SU-DHL-6 (cell line): ENCODE measurements around the gene UROC1.

ENCODE experiments used
- H2AFZ ChIP-seq: fragments of 200-600 bp; sonication (generic); 2 replicates; pipeline ENCODE4 v1.6.1; 2014; ENCODE audit warnings: low read depth, mild to moderate bottlenecking, moderate library complexity, mixed read lengths, antibody characterized with exemption, low read length; ENCODE audit not compliant: severe bottlenecking
- H3F3A ChIP-seq: fragments of 200-600 bp; shearing (Covaris generic); 2 replicates; pipeline ENCODE4 v1.6.0; 2016; ENCODE audit warnings: antibody characterized with exemption, mild to moderate bottlenecking; ENCODE audit not compliant: insufficient read depth
- H3K27ac ChIP-seq: fragments of 200-600 bp; sonication (generic); 2 replicates; pipeline ENCODE4 v1.5.1; 2016; ENCODE audit warnings: low read depth, mild to moderate bottlenecking, low read length, moderate library complexity, mixed read lengths
- H3K27me3 ChIP-seq: fragments of 200-600 bp; sonication (generic), shearing (Covaris generic); 2 replicates; pipeline ENCODE4 v1.6.0; 2014; ENCODE audit warnings: mild to moderate bottlenecking, low read length
- H3K36me3 ChIP-seq: fragments of 200-600 bp; sonication (generic); 2 replicates; pipeline ENCODE4 v1.6.1; 2014; ENCODE audit warnings: mild to moderate bottlenecking, low read length, mixed read lengths
- H3K4me2 ChIP-seq: fragments of 300-600, 200-600 bp; shearing (Covaris generic), sonication (generic); 2 replicates; pipeline ENCODE4 v1.6.0; 2014; ENCODE audit warnings: low read length, low read depth, mild to moderate bottlenecking; ENCODE audit not compliant: poor library complexity, severe bottlenecking
- H3K4me3 ChIP-seq: fragments of 200-600 bp; sonication (generic); 2 replicates; pipeline ENCODE4 v1.5.1; 2014; ENCODE audit warnings: antibody characterized with exemption, low read length, mild to moderate bottlenecking, mixed read lengths; ENCODE audit not compliant: insufficient read depth, poor library complexity, severe bottlenecking
- H3K79me2 ChIP-seq: fragments of 200-600 bp; sonication (generic); 2 replicates; pipeline ENCODE4 v1.6.1; 2014; ENCODE audit warnings: mild to moderate bottlenecking, low read length, moderate library complexity; ENCODE audit not compliant: insufficient read depth
- H3K9ac ChIP-seq: fragments of 200-600 bp; sonication (generic); 2 replicates; pipeline ENCODE4 v1.7.0; 2014; ENCODE audit warnings: mild to moderate bottlenecking, low read length
- H3K9me2 ChIP-seq: fragments of 200-600 bp; sonication (generic); replicated peaks from 2 replicates; pipeline ENCODE4 v1.6.1; 2014; ENCODE audit warnings: low read length; ENCODE audit not compliant: insufficient read depth
- H3K9me3 ChIP-seq: fragments of 200-600 bp; sonication (generic); 2 replicates; pipeline ENCODE4 v1.6.1; 2014; ENCODE audit warnings: low read length, mixed read lengths; ENCODE audit not compliant: insufficient read depth
- H4K20me1 ChIP-seq: fragments of 200-600 bp; sonication (generic); 2 replicates; pipeline ENCODE4 v1.6.1; 2014; ENCODE audit warnings: low read depth, mild to moderate bottlenecking, antibody characterized with exemption, low read length, moderate library complexity, mixed read lengths
- EZH2phosphoT487 ChIP-seq: fragments of 200-600 bp; sonication (generic), shearing (Covaris generic); conservative IDR thresholded peaks from 2 replicates; pipeline ENCODE4 v1.6.1; 2018; ENCODE audit warnings: mild to moderate bottlenecking, antibody characterized with exemption, low read length, moderate library complexity, mixed read lengths
- TF ChIP-seq, protein P1 (sequence below): fragments of 200-600 bp; sonication (generic); IDR thresholded peaks from one replicate; pipeline ENCODE4 v1.5.1; 2017; ENCODE audit warnings: antibody characterized with exemption, mild to moderate bottlenecking, low read length, moderate library complexity; ENCODE audit not compliant: insufficient read depth, poor library complexity, severe bottlenecking

The UROC1 gene

DNA sequence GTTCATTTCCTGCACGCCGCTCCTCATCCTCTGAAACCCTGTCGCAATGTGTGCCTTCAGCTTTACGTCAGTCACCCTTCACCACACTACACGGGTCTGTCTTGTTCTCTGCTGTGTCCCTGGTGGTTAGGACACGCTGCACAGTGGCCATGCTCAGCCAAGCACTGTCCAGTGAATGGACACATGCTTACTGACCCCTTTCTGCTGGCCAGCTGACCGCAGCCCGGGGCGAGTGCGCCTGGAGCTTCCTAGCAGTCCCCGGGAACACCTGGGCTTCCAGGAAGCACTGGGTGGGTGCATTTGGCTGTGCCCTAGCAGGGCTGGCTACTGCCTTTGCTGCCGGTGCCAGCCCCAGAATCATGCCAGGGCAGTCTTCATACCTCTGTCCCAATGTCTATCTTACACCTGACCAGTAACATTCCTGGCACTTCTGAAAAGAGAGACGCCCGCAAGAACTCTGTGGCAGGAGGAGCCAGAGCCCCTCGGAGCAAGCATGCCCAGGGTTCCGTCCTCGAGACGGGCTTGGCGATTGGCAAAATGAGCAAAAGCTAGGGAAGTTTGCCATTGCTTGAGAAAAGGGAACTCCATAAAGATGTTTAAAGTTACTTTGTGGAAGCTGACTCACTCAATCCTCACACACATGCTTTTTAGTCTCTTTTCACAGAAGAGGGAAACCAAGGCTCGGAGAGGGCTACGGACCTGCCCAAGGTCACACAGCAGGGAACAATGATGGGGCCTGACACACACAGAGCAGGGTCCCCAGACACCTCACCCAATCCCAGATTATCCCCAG is 26.2 kb downstream of the UROC1 start:
- Histone ChIP-seq H3K27me3 (no peaks in the 10 kb centered on the region), H2AFZ (no peak overlapping the region), H3K79me2 (no peaks in the 10 kb centered on the region), H3F3A (no peaks in the 10 kb centered on the region), H3K27ac (no peak overlapping the region), H3K9me3 (no peaks in the 10 kb centered on the region), H3K9ac (no peak overlapping the region), H4K20me1 (no peaks in the 10 kb centered on the region), H3K9me2 (no peaks in the 10 kb centered on the region), H3K4me2 (no peak overlapping the region), H3K4me3 (no peak overlapping the region), H3K36me3 (no peaks in the 10 kb centered on the region)
- TF ChIP-seq EZH2phosphoT487 = no peak
- TF ChIP-seq, protein P1, sequence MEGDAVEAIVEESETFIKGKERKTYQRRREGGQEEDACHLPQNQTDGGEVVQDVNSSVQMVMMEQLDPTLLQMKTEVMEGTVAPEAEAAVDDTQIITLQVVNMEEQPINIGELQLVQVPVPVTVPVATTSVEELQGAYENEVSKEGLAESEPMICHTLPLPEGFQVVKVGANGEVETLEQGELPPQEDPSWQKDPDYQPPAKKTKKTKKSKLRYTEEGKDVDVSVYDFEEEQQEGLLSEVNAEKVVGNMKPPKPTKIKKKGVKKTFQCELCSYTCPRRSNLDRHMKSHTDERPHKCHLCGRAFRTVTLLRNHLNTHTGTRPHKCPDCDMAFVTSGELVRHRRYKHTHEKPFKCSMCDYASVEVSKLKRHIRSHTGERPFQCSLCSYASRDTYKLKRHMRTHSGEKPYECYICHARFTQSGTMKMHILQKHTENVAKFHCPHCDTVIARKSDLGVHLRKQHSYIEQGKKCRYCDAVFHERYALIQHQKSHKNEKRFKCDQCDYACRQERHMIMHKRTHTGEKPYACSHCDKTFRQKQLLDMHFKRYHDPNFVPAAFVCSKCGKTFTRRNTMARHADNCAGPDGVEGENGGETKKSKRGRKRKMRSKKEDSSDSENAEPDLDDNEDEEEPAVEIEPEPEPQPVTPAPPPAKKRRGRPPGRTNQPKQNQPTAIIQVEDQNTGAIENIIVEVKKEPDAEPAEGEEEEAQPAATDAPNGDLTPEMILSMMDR = no peak

DNA sequence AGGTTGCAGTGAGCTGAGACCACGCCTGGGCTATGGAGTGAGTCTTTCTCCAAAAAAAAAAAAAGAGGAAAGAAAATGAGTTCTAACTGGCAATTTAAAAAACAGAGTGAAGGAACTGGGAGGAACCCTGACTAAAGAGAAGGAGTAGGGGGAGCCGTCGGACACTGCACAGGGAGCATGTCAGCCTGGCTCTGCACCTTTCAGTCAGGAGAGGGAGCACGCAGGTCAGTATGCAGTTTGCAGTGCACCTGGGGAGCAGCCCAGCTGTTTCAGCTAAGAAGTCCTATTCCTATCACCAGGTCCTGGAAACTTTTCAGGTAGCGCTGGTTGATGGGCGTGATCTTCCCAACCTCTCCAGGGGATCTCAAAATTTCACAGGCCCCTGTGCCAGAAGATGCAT is 27.0 kb downstream of the UROC1 start:
- Histone ChIP-seq H3K4me3 (no peak overlapping the region), H3F3A (no peaks in the 10 kb centered on the region), H3K9me3 (no peaks in the 10 kb centered on the region), H3K4me2 (no peak overlapping the region), H3K9me2 (no peaks in the 10 kb centered on the region), H4K20me1 (no peaks in the 10 kb centered on the region), H3K36me3 (no peaks in the 10 kb centered on the region), H3K79me2 (no peaks in the 10 kb centered on the region), H3K27ac (no peak overlapping the region), H2AFZ (no peak overlapping the region), H3K27me3 (no peaks in the 10 kb centered on the region), H3K9ac (no peak overlapping the region)
- TF ChIP-seq, protein P1 = no peak
- TF ChIP-seq EZH2phosphoT487 = no peak

DNA sequence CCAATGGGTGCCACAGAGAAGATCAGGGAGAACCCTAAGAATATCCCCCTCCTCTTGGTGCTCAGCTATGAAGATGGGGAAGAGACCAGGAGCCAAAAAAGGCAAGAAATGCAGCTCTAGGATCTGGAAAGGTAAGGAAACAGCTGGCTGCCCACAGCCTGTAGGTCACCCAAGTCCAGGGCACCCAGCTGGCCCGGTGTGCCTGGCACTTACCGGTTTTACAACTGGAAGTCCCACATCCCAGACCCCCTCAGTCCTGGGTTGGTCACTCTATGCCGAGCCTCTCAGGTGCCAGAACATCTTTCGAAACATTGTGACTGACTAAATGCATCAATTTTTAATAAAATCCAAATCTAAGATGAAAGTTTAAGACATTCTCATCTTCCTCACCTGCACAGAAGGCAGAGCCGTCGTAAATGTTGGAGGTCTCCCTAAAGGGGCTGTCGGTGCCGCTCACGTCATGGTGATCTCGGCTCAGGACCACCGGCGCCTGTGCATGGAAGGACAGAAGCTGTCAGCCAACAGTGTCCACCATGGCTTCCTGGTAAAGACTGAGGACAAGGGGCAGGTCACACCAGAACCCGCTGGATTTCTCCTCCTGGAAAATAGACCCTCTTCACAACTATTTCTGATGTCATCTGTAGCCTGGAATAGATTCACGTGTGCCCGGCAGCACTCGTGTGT is 28.5 kb downstream of the UROC1 start:
- no peak overlapping the region for H3K4me3 ChIP-seq
- H3K79me2 ChIP-seq = no peaks in the 10 kb centered on the region
- no peak overlapping the region for H3K27ac ChIP-seq
- no peak overlapping the region for H3K4me2 ChIP-seq
- H2AFZ ChIP-seq = no peak overlapping the region
- H3K9me3 ChIP-seq = no peaks in the 10 kb centered on the region
- H3K9me2 ChIP-seq = no peaks in the 10 kb centered on the region
- no peaks in the 10 kb centered on the region for H3K27me3 ChIP-seq
- H3F3A ChIP-seq = no peaks in the 10 kb centered on the region
- H3K9ac ChIP-seq = no peak overlapping the region
- no peaks in the 10 kb centered on the region for H4K20me1 ChIP-seq
- no peak for TF ChIP-seq EZH2phosphoT487
- TF ChIP-seq, protein P1 = no peak
- H3K36me3 ChIP-seq = no peaks in the 10 kb centered on the region
